K562 (cell line): ENCODE data around the gene KCNK10. TPM values are rescaled to one million over a fixed set of nuclear protein-coding genes. Genes with fewer than 3 reads are reported as not detected.

Experiments used
- ATAC-seq: fragments of 200-7000 bp; cut with Tn5 transposase; 3 replicates; pipeline ENCODE4 v1.9.1; 2020; ENCODE audit warnings: moderate library complexity
- BruUV-seq: library from RNA; stranded (reverse); fragments of 400-500 nt; replicated peaks from 2 replicates; lab custom pipeline; 2021; lab: Mats Ljungman, UMichigan
- CTCF ChIA-PET: fragments of 300-600 bp; formaldehyde crosslinking; extraction: SDS; loops from one replicate; lab custom pipeline; 2021; ENCODE audit warnings: low intra/inter-chr PET ratio; lab: Yijun Ruan, JAX
- POLR2A ChIA-PET: fragments of 300-600, 350-650 bp; sonication (Branson Sonifier 250); formaldehyde crosslinking; extraction: SDS; loops from one replicate; lab custom pipeline; 2021; ENCODE audit warnings: antibody characterized with exemption, inconsistent platforms; lab: Yijun Ruan, JAX
- DNase-seq, 4 experiments: peaks; one replicate each; pipeline versions ENCODE4 v3.0.0 to v3.0.0-alpha.2; 2011 to 2018; ENCODE audit warnings: low spot score in 3 of 4, mixed read lengths in 3 of 4; ENCODE audit errors: extremely low read depth in 1 of 4
- FAIRE-seq: peaks from 2 replicates; lab custom pipeline; 2011; peaks lifted over from hg19 to GRCh38; lab: Jason Lieb, UNC
- H2AFZ ChIP-seq: 2 replicates; pipeline ENCODE4 v1.6.0; 2011; ENCODE audit warnings: low read depth, low read length, control low read depth, inconsistent platforms
- H3K27ac ChIP-seq: fragments of 200-600 bp; 3 replicates; pipeline ENCODE4 v1.8.0; 2011; ENCODE audit warnings: low read depth, mild to moderate bottlenecking, control low read depth, inconsistent platforms, low read length, moderate library complexity, mixed read lengths; ENCODE audit errors: extremely low read depth
- H3K27me3 ChIP-seq, 2 experiments: fragments of 300-600 bp in 1 of 2; 2 replicates in 1 of 2; 3 replicates in 1 of 2; pipeline versions ENCODE4 v1.6.0 to v1.8.0; 2011; ENCODE audit warnings: inconsistent platforms in 2 of 2, low read length in 2 of 2, mild to moderate bottlenecking in 1 of 2, mixed read lengths in 1 of 2, moderate library complexity in 1 of 2; ENCODE audit not compliant: control insufficient read depth in 2 of 2, insufficient read depth in 2 of 2
- H3K36me3 ChIP-seq: fragments of 300-600 bp; 3 replicates; pipeline ENCODE4 v1.8.0; 2011; ENCODE audit warnings: mild to moderate bottlenecking, low read length, inconsistent platforms; ENCODE audit not compliant: control insufficient read depth, insufficient read depth
- H3K4me1 ChIP-seq, 2 experiments: fragments of 200-600 bp in 1 of 2; replicated peaks in 1 of 2; 2 replicates in 1 of 2; 3 replicates in 1 of 2; pipeline versions ENCODE4 v1.5.1 to v1.8.0; 2011; ENCODE audit warnings: inconsistent platforms in 2 of 2, low read length in 2 of 2, mild to moderate bottlenecking in 1 of 2, mixed read lengths in 1 of 2, moderate library complexity in 1 of 2; ENCODE audit not compliant: control insufficient read depth in 2 of 2, insufficient read depth in 2 of 2
- H3K4me2 ChIP-seq: 2 replicates; pipeline ENCODE4 v1.6.1; 2011; ENCODE audit warnings: low read length, control low read depth, inconsistent platforms, mixed read lengths; ENCODE audit not compliant: insufficient read depth
- H3K4me3 ChIP-seq: fragments of 200-600 bp; sonication (generic), shearing (Covaris generic); 2 replicates; pipeline ENCODE4 v1.5.1; 2016; ENCODE audit warnings: control low read depth, inconsistent platforms
- H3K79me2 ChIP-seq: fragments of 200-600 bp; 3 replicates; pipeline ENCODE4 v1.8.0; 2011; ENCODE audit warnings: low read length, inconsistent platforms; ENCODE audit not compliant: control insufficient read depth, insufficient read depth
- H3K9ac ChIP-seq, 2 experiments: 2 replicates each; pipeline versions ENCODE4 v1.6.0 to v1.6.1; 2011; ENCODE audit warnings: low read depth in 2 of 2, low read length in 2 of 2, control low read depth in 1 of 2, inconsistent platforms in 1 of 2, mild to moderate bottlenecking in 1 of 2, mixed read lengths in 1 of 2; ENCODE audit not compliant: insufficient read depth in 1 of 2
- H3K9me1 ChIP-seq: one replicate; pipeline ENCODE4 v1.6.0; 2011; ENCODE audit warnings: inconsistent platforms, mild to moderate bottlenecking, low read length, moderate library complexity; ENCODE audit not compliant: control insufficient read depth, insufficient read depth
- H3K9me3 ChIP-seq: replicated peaks from 2 replicates; pipeline ENCODE4 v1.5.1; 2011; ENCODE audit warnings: low read depth, low read length, inconsistent platforms; ENCODE audit not compliant: control insufficient read depth, insufficient read depth
- H4K20me1 ChIP-seq: replicated peaks from 2 replicates; pipeline ENCODE4 v1.6.1; 2011; ENCODE audit warnings: low read length, inconsistent platforms, mixed read lengths; ENCODE audit not compliant: control insufficient read depth, insufficient read depth
- CTCF ChIP-seq, 3 experiments: IDR thresholded peaks in 2 of 3; conservative IDR thresholded peaks in 1 of 3; 2 replicates each; pipeline ENCODE4 v1.5.1; 2011 to 2012; ENCODE audit warnings: low read length in 3 of 3, mild to moderate bottlenecking in 3 of 3, control low read depth in 2 of 3, improper control_type of control experiment in 1 of 3, inconsistent platforms in 1 of 3, low read depth in 1 of 3, mixed read lengths in 1 of 3, moderate library complexity in 1 of 3; ENCODE audit not compliant: insufficient read depth in 2 of 3
- RAD21 ChIP-seq, 2 experiments: fragments of 250-450 bp in 1 of 2; fragments of 450-650 bp in 1 of 2; sonication (Bioruptor Pico) in 1 of 2; formaldehyde crosslinking in 1 of 2; IDR thresholded peaks in 1 of 2; conservative IDR thresholded peaks in 1 of 2; 2 replicates each; pipeline versions ENCODE4 v1.4.0 to v1.8.0; 2020 to 2022; ENCODE audit warnings: mild to moderate bottlenecking in 2 of 2, moderate library complexity in 1 of 2
- TEAD1 ChIP-seq, 2 experiments: fragments of 450-650 bp in 1 of 2; sonication (generic) in 1 of 2; formaldehyde crosslinking; IDR thresholded peaks; 2 replicates each; pipeline versions ENCODE4 v1.4.0 to v1.8.0; 2020 to 2022; ENCODE audit warnings: mild to moderate bottlenecking in 2 of 2, missing genetic modification reagents in 1 of 2
- VEZF1 ChIP-seq: fragments of 200-800 bp; sonication (Bioruptor generic); IDR thresholded peaks from 2 replicates; pipeline ENCODE4 v1.6.1; 2017; ENCODE audit warnings: missing genetic modification characterization, missing compliant biosample characterization
- ZNF764 ChIP-seq: fragments of 250-450 bp; sonication (Bioruptor Pico); IDR thresholded peaks from 2 replicates; pipeline ENCODE4 v1.4.0; 2020; ENCODE audit warnings: low read depth, mild to moderate bottlenecking, moderate library complexity
- WGBS: fragments of 100-300 bp; shearing (Covaris generic); methylation state at CpG from one replicate; pipeline ENCODE4 v1.1.6; 2016; ENCODE audit warnings: low coverage, mixed read lengths; ENCODE audit not compliant: insufficient coverage; ENCODE audit errors: missing lambda C conversion rate; 5-methylcytosine and 5-hydroxymethylcytosine counted together
- in situ Hi-C: fragments of 300-500 bp; cut with MboI; formaldehyde crosslinking; loops from 4 replicates; pipeline ENCODE4 v1.15.0; 2018; ENCODE audit warnings: inconsistent platforms, mixed read lengths
- intact Hi-C: fragments of 100-400 bp; cut with micrococcal nuclease; formaldehyde crosslinking; loops from 2 replicates; pipeline ENCODE4 v1.14.2; 2022
- polyA plus RNA-seq, 8 experiments: library from polyadenylated mRNA; depleted of rRNA in 4 of 8; stranded (reverse) in 5 of 8; unstranded in 3 of 8; fragments of >200 nt; fragmentation: Nextera tagmentation in 2 of 8; fragmentation: Illumina TruSeq in 1 of 8; extraction: Ambion mirVana in 2 of 8; extraction: Trizol in 1 of 8; gene quantifications; 2 replicates each; pipeline versions ENCODE4 v1.2.1 to v1.2.3, GENCODE V29; 2011 to 2014; ENCODE audit warnings: inconsistent platforms in 1 of 8, missing spikeins in 1 of 8
- total RNA-seq, 7 experiments: library from RNA; depleted of rRNA in 6 of 7; stranded (reverse); fragments of >200 nt in 6 of 7; fragmentation: Illumina TruSeq in 2 of 7; extraction: Trizol in 2 of 7; gene quantifications; 2 replicates each; pipeline versions ENCODE4 v1.2.1 to v1.2.3, GENCODE V29; 2011 to 2021; ENCODE audit warnings: low replicate concordance in 1 of 7

The KCNK10 gene
- total and polyA plus RNA-seq, 9 of the 15 experiments (the other 6 are each of a cell fraction or from before 2014, with no cell fraction given) = not detected

GRCh38 chr14:88143810-88144209, 179.3 kb downstream of the KCNK10 start:
- no peaks in the 10 kb centered on the region for H3K9me1 ChIP-seq
- H3K27me3 ChIP-seq = no peaks in the 10 kb centered on the region
- no peak overlapping the region for H2AFZ ChIP-seq
- POLR2A ChIA-PET = no interaction called here
- no peak overlapping the region for H3K27ac ChIP-seq
- no peak overlapping the region for H3K9ac ChIP-seq
- H3K4me3 ChIP-seq = no peak overlapping the region
- no peaks in the 10 kb centered on the region for H4K20me1 ChIP-seq
- intact Hi-C loops = loop anchor here (5.0 kb wide), 1 partner anchor 132 kb away; no protein-coding TSS in a partner anchor
- peak in 2 of 4 experiments; percentile 2 to 7 for DNase-seq
- no peak for FAIRE-seq
- no peaks in the 10 kb centered on the region for H3K9me3 ChIP-seq
- 0% methylated on average over 1 of the region's 2 CpGs for WGBS
- H3K79me2 ChIP-seq = no peaks in the 10 kb centered on the region
- H3K4me2 ChIP-seq = no peak overlapping the region
- in situ Hi-C loops = no loop called here
- no TSS peak for BruUV-seq
- TF ChIP-seq TEAD1 (CRISPR knock-in tag; IDR thresholded peaks at IDR 0.05) (no peak), RAD21 (CRISPR knock-in tag; conservative IDR thresholded peaks at IDR 0.05 in 1 of 2, IDR thresholded peaks at IDR 0.05 in 1 of 2) (peak; percentile 27 to 43; a peak in 3 of 4 replicates), CTCF (IDR thresholded peaks at IDR 0.05 in 2 of 3, conservative IDR thresholded peaks at IDR 0.05 in 1 of 3; ENCODE audit: insufficient read depth in 2 of 3, low read depth in 1 of 3, low read length in 3 of 3) (peak in 2 of 3 experiments; percentile 9 to 29; a peak in 3 of 6 replicates), ZNF764 (CRISPR knock-in tag) (0 out of 2 replicates have a peak, but pooled peaks have one; percentile 63), VEZF1 (peak; percentile 39; the same call in 1 of the 2 replicates)
- CTCF ChIA-PET = no interaction called here
- H3K4me1 ChIP-seq = no peaks in the 10 kb centered on the region
- ATAC-seq = no peak
- no peaks in the 10 kb centered on the region for H3K36me3 ChIP-seq
